ENCODE measurements around the gene SMO.
A peak's percentile ranks its signal among the peaks of the same experiment; 100 is the strongest.

Gene SMO

DNA sequence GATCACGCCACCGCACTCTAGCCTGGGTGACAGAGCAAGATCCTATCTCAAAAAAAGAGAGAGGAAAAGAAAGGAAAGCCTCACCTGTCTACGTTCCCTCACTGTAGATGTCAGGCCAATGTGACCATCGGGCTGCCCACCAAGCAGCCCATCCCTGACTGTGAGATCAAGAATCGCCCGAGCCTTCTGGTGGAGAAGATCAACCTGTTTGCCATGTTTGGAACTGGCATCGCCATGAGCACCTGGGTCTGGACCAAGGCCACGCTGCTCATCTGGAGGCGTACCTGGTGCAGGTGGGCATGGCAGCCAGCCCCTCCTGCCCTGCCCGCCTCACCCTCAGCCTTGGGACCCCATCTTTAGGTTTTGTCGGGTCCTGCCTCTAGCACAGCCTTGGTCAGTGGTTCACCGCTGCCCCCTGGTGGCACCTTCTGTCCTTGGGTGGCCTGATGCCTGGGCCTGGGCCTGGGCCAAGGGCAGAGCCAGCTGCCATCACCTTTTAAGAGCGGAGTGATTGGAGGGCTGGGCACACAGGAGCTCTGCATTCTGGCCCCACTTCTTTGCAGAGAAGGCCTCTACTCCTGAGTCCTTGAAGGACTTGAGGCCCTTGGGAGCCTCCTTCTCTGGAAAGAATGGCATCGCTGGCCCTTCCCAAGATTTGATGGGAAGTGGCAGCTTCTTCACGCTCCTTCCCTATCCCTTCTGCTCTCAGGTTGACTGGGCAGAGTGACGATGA lies 22.0 kb downstream of the SMO start:
- Histone ChIP-seq H3K27me3 (ENCODE audit: insufficient read depth, low read depth) (peaks cover 5% of the 10 kb centered on the region; the same call in 1 of the 2 replicates), H3K4me1 (ENCODE audit: low read depth, poor library complexity, severe bottlenecking) (no peaks in the 10 kb centered on the region), H3K9ac (no peak overlapping the region), H2AFZ (ENCODE audit: low read depth) (peak overlapping the region; percentile 37), H3K27ac (no peak overlapping the region), H4K20me1 (ENCODE audit: insufficient read depth) (no peaks in the 10 kb centered on the region), H3K79me2 (ENCODE audit: insufficient read depth, low read depth) (no peaks in the 10 kb centered on the region), H3K4me2 (no peak overlapping the region), H3K4me3 (IDR thresholded peaks at IDR 0.05; ENCODE audit: insufficient read depth, low read depth, low read length) (no peak overlapping the region), H3K36me3 (ENCODE audit: insufficient read depth) (no peaks in the 10 kb centered on the region)
- TF ChIP-seq, protein P1, sequence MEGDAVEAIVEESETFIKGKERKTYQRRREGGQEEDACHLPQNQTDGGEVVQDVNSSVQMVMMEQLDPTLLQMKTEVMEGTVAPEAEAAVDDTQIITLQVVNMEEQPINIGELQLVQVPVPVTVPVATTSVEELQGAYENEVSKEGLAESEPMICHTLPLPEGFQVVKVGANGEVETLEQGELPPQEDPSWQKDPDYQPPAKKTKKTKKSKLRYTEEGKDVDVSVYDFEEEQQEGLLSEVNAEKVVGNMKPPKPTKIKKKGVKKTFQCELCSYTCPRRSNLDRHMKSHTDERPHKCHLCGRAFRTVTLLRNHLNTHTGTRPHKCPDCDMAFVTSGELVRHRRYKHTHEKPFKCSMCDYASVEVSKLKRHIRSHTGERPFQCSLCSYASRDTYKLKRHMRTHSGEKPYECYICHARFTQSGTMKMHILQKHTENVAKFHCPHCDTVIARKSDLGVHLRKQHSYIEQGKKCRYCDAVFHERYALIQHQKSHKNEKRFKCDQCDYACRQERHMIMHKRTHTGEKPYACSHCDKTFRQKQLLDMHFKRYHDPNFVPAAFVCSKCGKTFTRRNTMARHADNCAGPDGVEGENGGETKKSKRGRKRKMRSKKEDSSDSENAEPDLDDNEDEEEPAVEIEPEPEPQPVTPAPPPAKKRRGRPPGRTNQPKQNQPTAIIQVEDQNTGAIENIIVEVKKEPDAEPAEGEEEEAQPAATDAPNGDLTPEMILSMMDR (conservative IDR thresholded peaks at IDR 0.05; ENCODE audit: low read depth, low read length), result peak; percentile 99

DNA sequence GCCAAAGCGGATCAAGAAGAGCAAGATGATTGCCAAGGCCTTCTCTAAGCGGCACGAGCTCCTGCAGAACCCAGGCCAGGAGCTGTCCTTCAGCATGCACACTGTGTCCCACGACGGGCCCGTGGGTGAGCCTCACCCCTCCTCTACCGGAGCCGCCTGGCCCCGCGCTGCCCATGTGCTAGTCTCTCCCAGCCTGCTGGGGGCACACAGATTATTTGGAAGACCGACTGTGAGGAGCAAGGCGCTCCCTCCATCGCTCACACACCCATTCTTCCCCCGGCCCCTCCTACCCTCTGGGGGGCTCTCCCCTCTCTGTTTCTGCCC lies 22.5 kb downstream of the SMO start:
- H3K36me3 ChIP-seq (ENCODE audit: insufficient read depth), result no peaks in the 10 kb centered on the region
- TF ChIP-seq, protein P1 (conservative IDR thresholded peaks at IDR 0.05; ENCODE audit: low read depth, low read length), result no peak

DNA sequence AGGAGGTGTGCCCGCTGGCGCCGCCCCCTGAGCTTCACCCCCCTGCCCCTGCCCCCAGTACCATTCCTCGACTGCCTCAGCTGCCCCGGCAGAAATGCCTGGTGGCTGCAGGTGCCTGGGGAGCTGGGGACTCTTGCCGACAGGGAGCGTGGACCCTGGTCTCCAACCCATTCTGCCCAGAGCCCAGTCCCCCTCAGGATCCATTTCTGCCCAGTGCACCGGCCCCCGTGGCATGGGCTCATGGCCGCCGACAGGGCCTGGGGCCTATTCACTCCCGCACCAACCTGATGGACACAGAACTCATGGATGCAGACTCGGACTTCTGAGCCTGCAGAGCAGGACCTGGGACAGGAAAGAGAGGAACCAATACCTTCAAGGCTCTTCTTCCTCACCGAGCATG lies 23.7 kb downstream of the SMO start:
- TF ChIP-seq, protein P1 (conservative IDR thresholded peaks at IDR 0.05; ENCODE audit: low read depth, low read length), result no peak
- no peak overlapping the region for H3K9ac ChIP-seq
- H2AFZ ChIP-seq (ENCODE audit: low read depth), result no peak overlapping the region
- peaks cover 5% of the 10 kb centered on the region; the same call in 1 of the 2 replicates for H3K27me3 ChIP-seq (ENCODE audit: insufficient read depth, low read depth)
- no peaks in the 10 kb centered on the region for H3K36me3 ChIP-seq (ENCODE audit: insufficient read depth)
- H4K20me1 ChIP-seq (ENCODE audit: insufficient read depth), result no peaks in the 10 kb centered on the region
- H3K27ac ChIP-seq, result no peak overlapping the region
- H3K4me1 ChIP-seq (ENCODE audit: low read depth, poor library complexity, severe bottlenecking), result no peaks in the 10 kb centered on the region
- no peaks in the 10 kb centered on the region for H3K79me2 ChIP-seq (ENCODE audit: insufficient read depth, low read depth)
- H3K4me2 ChIP-seq, result no peak overlapping the region
- no peak overlapping the region for H3K4me3 ChIP-seq (IDR thresholded peaks at IDR 0.05; ENCODE audit: insufficient read depth, low read depth, low read length)

More for the DNA sequence above, 22.5 kb downstream of the SMO start:
- Histone ChIP-seq H4K20me1 (ENCODE audit: insufficient read depth) (no peaks in the 10 kb centered on the region), H3K4me2 (no peak overlapping the region), H3K4me1 (ENCODE audit: low read depth, poor library complexity, severe bottlenecking) (no peaks in the 10 kb centered on the region), H3K27me3 (ENCODE audit: insufficient read depth, low read depth) (peaks cover 5% of the 10 kb centered on the region; the same call in 1 of the 2 replicates), H3K4me3 (IDR thresholded peaks at IDR 0.05; ENCODE audit: insufficient read depth, low read depth, low read length) (no peak overlapping the region), H3K9ac (no peak overlapping the region), H3K27ac (no peak overlapping the region), H2AFZ (ENCODE audit: low read depth) (no peak overlapping the region), H3K79me2 (ENCODE audit: insufficient read depth, low read depth) (no peaks in the 10 kb centered on the region)

DNA sequence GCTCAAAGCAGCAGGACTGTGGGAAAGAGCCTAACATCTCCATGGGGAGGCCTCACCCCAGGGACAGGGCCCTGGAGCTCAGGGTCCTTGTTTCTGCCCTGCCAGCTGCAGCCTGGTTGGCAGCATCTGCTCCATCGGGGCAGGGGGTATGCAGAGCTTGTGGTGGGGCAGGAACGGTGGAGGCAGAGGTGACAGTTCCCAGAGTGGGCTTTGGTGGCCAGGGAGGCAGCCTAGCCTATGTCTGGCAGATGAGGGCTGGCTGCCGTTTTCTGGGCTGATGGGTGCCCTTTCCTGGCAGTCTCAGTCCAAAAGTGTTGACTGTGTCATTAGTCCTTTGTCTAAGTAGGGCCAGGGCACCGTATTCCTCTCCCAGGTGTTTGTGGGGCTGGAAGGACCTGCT lies 24.2 kb downstream of the SMO start:
- Histone ChIP-seq H3K9ac (no peak overlapping the region), H3K27ac (no peak overlapping the region), H3K4me3 (IDR thresholded peaks at IDR 0.05; ENCODE audit: insufficient read depth, low read depth, low read length) (no peak overlapping the region), H3K4me2 (no peak overlapping the region), H4K20me1 (ENCODE audit: insufficient read depth) (no peaks in the 10 kb centered on the region), H3K27me3 (ENCODE audit: insufficient read depth, low read depth) (peaks cover 5% of the 10 kb centered on the region; the same call in 1 of the 2 replicates), H3K4me1 (ENCODE audit: low read depth, poor library complexity, severe bottlenecking) (no peaks in the 10 kb centered on the region), H2AFZ (ENCODE audit: low read depth) (no peak overlapping the region), H3K36me3 (ENCODE audit: insufficient read depth) (no peaks in the 10 kb centered on the region), H3K79me2 (ENCODE audit: insufficient read depth, low read depth) (no peaks in the 10 kb centered on the region)
- TF ChIP-seq, protein P1 (conservative IDR thresholded peaks at IDR 0.05; ENCODE audit: low read depth, low read length), result no peak

Data from KMS-11 (cell line).